IPS-18a (cell line): Measurements from ENCODE around the gene NOX4.
"Not testable (repeated sequence)": the region's sequence is repeated elsewhere in the genome, so short reads cannot be mapped to it uniquely, and the experiment has no call there.

Experiments
- H3K27ac ChIP-seq: one replicate; pipeline ENCODE4 v1.5.1; 2013; ENCODE audit warnings: low read length
- H3K27me3 ChIP-seq: one replicate; pipeline ENCODE4 v1.6.1; 2013; ENCODE audit warnings: mild to moderate bottlenecking, low read length; ENCODE audit not compliant: control insufficient read depth, insufficient read depth
- H3K36me3 ChIP-seq: one replicate; pipeline ENCODE4 v1.6.1; 2013; ENCODE audit warnings: low read depth, low read length; ENCODE audit not compliant: control insufficient read depth
- H3K4me1 ChIP-seq: one replicate; pipeline ENCODE4 v1.6.1; 2013; ENCODE audit warnings: low read depth, low read length; ENCODE audit not compliant: control insufficient read depth
- H3K4me3 ChIP-seq: one replicate; pipeline ENCODE4 v1.5.1; 2013; ENCODE audit warnings: low read length
- H3K9ac ChIP-seq: one replicate; pipeline ENCODE4 v1.6.1; 2013; ENCODE audit warnings: mild to moderate bottlenecking, low read length, moderate library complexity
- H3K9me3 ChIP-seq: one replicate; pipeline ENCODE4 v1.6.1; 2013; ENCODE audit warnings: low read depth, low read length; ENCODE audit not compliant: control insufficient read depth

Gene NOX4

GRCh38 chr11:89378986-89379385 lies 112.2 kb downstream of the NOX4 start:
- H3K9me3 ChIP-seq, H3K27ac ChIP-seq, H3K36me3 ChIP-seq, H3K27me3 ChIP-seq, H3K4me1 ChIP-seq, H3K4me3 ChIP-seq, H3K9ac ChIP-seq: not testable (repeated sequence)

- not testable (repeated sequence) for H3K4me3 ChIP-seq, H3K27me3 ChIP-seq
These were observed 121.8 kb downstream of the NOX4 start for GRCh38 chr11:89369356-89369755.

GRCh38 chr11:89364856-89365255 lies 126.3 kb downstream of the NOX4 start:
- H3K27me3 ChIP-seq, H3K9ac ChIP-seq, H3K4me3 ChIP-seq, H3K9me3 ChIP-seq, H3K27ac ChIP-seq, H3K36me3 ChIP-seq, H3K4me1 ChIP-seq: not testable (repeated sequence)

More at GRCh38 chr11:89369356-89369755, 121.8 kb downstream of the NOX4 start:
- H3K9ac ChIP-seq, H3K27ac ChIP-seq, H3K36me3 ChIP-seq, H3K4me1 ChIP-seq, H3K9me3 ChIP-seq: not testable (repeated sequence)

GRCh38 chr11:89361734-89362133 lies 129.4 kb downstream of the NOX4 start:
- Histone ChIP-seq H3K9me3 (no peaks in the 10 kb centered on the region), H3K36me3 (no peaks in the 10 kb centered on the region), H3K4me3 (no peak overlapping the region), H3K9ac (no peak overlapping the region), H3K27ac (no peak overlapping the region), H3K4me1 (no peaks in the 10 kb centered on the region), H3K27me3 (no peaks in the 10 kb centered on the region)

- not testable (repeated sequence) for H3K9me3 ChIP-seq, H3K4me3 ChIP-seq, H3K27ac ChIP-seq, H3K9ac ChIP-seq, H3K27me3 ChIP-seq, H3K36me3 ChIP-seq, H3K4me1 ChIP-seq
These were observed 132.0 kb downstream of the NOX4 start for GRCh38 chr11:89359208-89359607.

- no peak overlapping the region for H3K4me3 ChIP-seq
- no peak overlapping the region for H3K27ac ChIP-seq
- H3K27me3 ChIP-seq = no peaks in the 10 kb centered on the region
- no peaks in the 10 kb centered on the region for H3K36me3 ChIP-seq
- no peak overlapping the region for H3K9ac ChIP-seq
- no peaks in the 10 kb centered on the region for H3K4me1 ChIP-seq
- H3K9me3 ChIP-seq = no peaks in the 10 kb centered on the region
These were observed 132.4 kb downstream of the NOX4 start for GRCh38 chr11:89358761-89359160.

- no peak overlapping the region for H3K27ac ChIP-seq
- no peak overlapping the region for H3K4me3 ChIP-seq
- no peak overlapping the region for H3K9ac ChIP-seq
- no peaks in the 10 kb centered on the region for H3K36me3 ChIP-seq
- H3K9me3 ChIP-seq = no peaks in the 10 kb centered on the region
- no peaks in the 10 kb centered on the region for H3K27me3 ChIP-seq
- no peaks in the 10 kb centered on the region for H3K4me1 ChIP-seq
These were observed 135.5 kb downstream of the NOX4 start for GRCh38 chr11:89355646-89356045.

GRCh38 chr11:89354513-89354912 lies 136.7 kb downstream of the NOX4 start:
- not testable (repeated sequence) for H3K27me3 ChIP-seq, H3K9me3 ChIP-seq, H3K4me3 ChIP-seq, H3K4me1 ChIP-seq, H3K36me3 ChIP-seq, H3K27ac ChIP-seq, H3K9ac ChIP-seq

- no peaks in the 10 kb centered on the region for H3K27me3 ChIP-seq
- no peaks in the 10 kb centered on the region for H3K4me1 ChIP-seq
- no peaks in the 10 kb centered on the region for H3K36me3 ChIP-seq
- H3K27ac ChIP-seq = no peak overlapping the region
- H3K9me3 ChIP-seq = no peaks in the 10 kb centered on the region
- no peak overlapping the region for H3K9ac ChIP-seq
- H3K4me3 ChIP-seq = no peak overlapping the region
These were observed 144.1 kb downstream of the NOX4 start for GRCh38 chr11:89347071-89347470.

- no peak overlapping the region for H3K9ac ChIP-seq
- no peaks in the 10 kb centered on the region for H3K27me3 ChIP-seq
- H3K27ac ChIP-seq = no peak overlapping the region
- no peaks in the 10 kb centered on the region for H3K4me1 ChIP-seq
- no peaks in the 10 kb centered on the region for H3K9me3 ChIP-seq
- H3K4me3 ChIP-seq = no peak overlapping the region
- H3K36me3 ChIP-seq = no peaks in the 10 kb centered on the region
These were observed 144.6 kb downstream of the NOX4 start for GRCh38 chr11:89346601-89347000.

GRCh38 chr11:89342880-89343572 lies 148.1 kb downstream of the NOX4 start:
- H3K27me3 ChIP-seq, H3K27ac ChIP-seq, H3K36me3 ChIP-seq, H3K4me1 ChIP-seq, H3K9me3 ChIP-seq, H3K4me3 ChIP-seq, H3K9ac ChIP-seq: not testable (repeated sequence)

- not testable (repeated sequence) for H3K27ac ChIP-seq, H3K4me1 ChIP-seq
These were observed 150.7 kb downstream of the NOX4 start for GRCh38 chr11:89340450-89340849.

More at GRCh38 chr11:89340450-89340849, 150.7 kb downstream of the NOX4 start:
- not testable (repeated sequence) for H3K9me3 ChIP-seq, H3K36me3 ChIP-seq, H3K4me3 ChIP-seq, H3K27me3 ChIP-seq, H3K9ac ChIP-seq
